GM12878 (cell line): ENCODE measurements around the gene ERG. TPM values are rescaled to one million over a fixed set of nuclear protein-coding genes. Genes with fewer than 3 reads are reported as not detected.

Experiments used
- ATAC-seq: fragments of 200-7000 bp; cut with Tn5 transposase; 3 replicates; pipeline ENCODE4 v1.9.1; 2020; ENCODE audit warnings: mild to moderate bottlenecking, moderate library complexity
- BruUV-seq: library from RNA; stranded (reverse); fragments of 400-500 nt; replicated peaks from 2 replicates; lab custom pipeline; 2021; lab: Mats Ljungman, UMichigan
- CTCF ChIA-PET: fragments of 300-600 bp; sonication (Branson Sonifier 250); formaldehyde crosslinking; extraction: SDS; loops from one replicate; lab custom pipeline; 2021; ENCODE audit warnings: inconsistent platforms; lab: Yijun Ruan, JAX
- POLR2A ChIA-PET: fragments of 350-600 bp; formaldehyde crosslinking; extraction: SDS; loops from one replicate; lab custom pipeline; 2021; ENCODE audit warnings: inconsistent platforms; lab: Charles Lee
- RAD21 ChIA-PET: fragments of 300-600 bp; sonication (Branson Sonifier 250); formaldehyde crosslinking; loops from one replicate; lab custom pipeline; 2023; ENCODE audit warnings: antibody characterized with exemption; ENCODE audit not compliant: unreplicated experiment; lab: Charles Lee
- SMC1A ChIA-PET: fragments of 300-600 bp; sonication (Branson Sonifier 250); formaldehyde crosslinking; loops from one replicate; lab custom pipeline; 2023; ENCODE audit not compliant: unreplicated experiment, uncharacterized antibody; lab: Charles Lee
- DNase-seq: peaks from one replicate; pipeline ENCODE4 v3.0.0-alpha.2; 2011; ENCODE audit warnings: low read depth, low spot score
- FAIRE-seq: peaks from 3 replicates; lab custom pipeline; 2011; peaks lifted over from hg19 to GRCh38; lab: Jason Lieb, UNC
- H2AFZ ChIP-seq: 2 replicates; pipeline ENCODE4 v1.6.0; 2011; ENCODE audit warnings: low read depth, low read length, control low read depth; ENCODE audit not compliant: control insufficient read depth
- H3K27ac ChIP-seq: 2 replicates; pipeline ENCODE4 v1.5.1; 2011; ENCODE audit warnings: control low read depth; ENCODE audit not compliant: control insufficient read depth, insufficient read depth
- H3K27me3 ChIP-seq, 2 experiments: replicated peaks in 1 of 2; 2 replicates each; pipeline versions ENCODE4 v1.6.0 to v1.6.1; 2011; ENCODE audit warnings: low read length in 1 of 2; ENCODE audit not compliant: control insufficient read depth in 2 of 2, insufficient read depth in 2 of 2
- H3K36me3 ChIP-seq, 2 experiments: 2 replicates each; pipeline ENCODE4 v1.5.1; 2011; ENCODE audit warnings: low read length in 1 of 2; ENCODE audit not compliant: control insufficient read depth in 2 of 2, insufficient read depth in 2 of 2
- H3K4me1 ChIP-seq: 2 replicates; pipeline ENCODE4 v1.6.1; 2011; ENCODE audit warnings: mild to moderate bottlenecking, low read length, moderate library complexity, mixed read lengths; ENCODE audit not compliant: control insufficient read depth, insufficient read depth
- H3K4me2 ChIP-seq: 2 replicates; pipeline ENCODE4 v1.6.0; 2011; ENCODE audit warnings: control low read depth; ENCODE audit not compliant: control insufficient read depth, insufficient read depth
- H3K4me3 ChIP-seq: fragments of 200-600 bp; sonication (generic); 2 replicates; pipeline ENCODE4 v1.5.1; 2016
- H3K79me2 ChIP-seq: 2 replicates; pipeline ENCODE4 v1.6.0; 2011; ENCODE audit warnings: low read length; ENCODE audit not compliant: control insufficient read depth, insufficient read depth
- H3K9ac ChIP-seq: 2 replicates; pipeline ENCODE4 v1.8.0; 2011; ENCODE audit warnings: low read length, control low read depth, mixed read lengths; ENCODE audit not compliant: control insufficient read depth, insufficient read depth
- H3K9me3 ChIP-seq: replicated peaks from 3 replicates; pipeline ENCODE4 v1.5.1; 2011; ENCODE audit warnings: mild to moderate bottlenecking, low read length; ENCODE audit not compliant: control insufficient read depth, insufficient read depth
- H4K20me1 ChIP-seq: 2 replicates; pipeline ENCODE4 v1.6.0; 2011; ENCODE audit not compliant: control insufficient read depth, insufficient read depth
- CEBPB ChIP-seq, 2 experiments: fragments of 150-350 bp in 1 of 2; IDR thresholded peaks; 2 replicates each; pipeline ENCODE4 v1.6.1; 2012 to 2014; ENCODE audit warnings: low read depth in 2 of 2, low read length in 2 of 2, borderline replicate concordance in 1 of 2, inconsistent platforms in 1 of 2
- CREB1 ChIP-seq: IDR thresholded peaks from 2 replicates; pipeline ENCODE4 v1.6.1; 2012; ENCODE audit warnings: low read depth, mild to moderate bottlenecking, inconsistent platforms
- EGR1 ChIP-seq, 2 experiments: IDR thresholded peaks; 1 replicate in 1 of 2; 2 replicates in 1 of 2; pipeline ENCODE4 v1.6.1; 2011 to 2012; ENCODE audit warnings: low read depth in 2 of 2, low read length in 2 of 2, borderline replicate concordance in 1 of 2, mild to moderate bottlenecking in 1 of 2, moderate library complexity in 1 of 2
- GABPA ChIP-seq: IDR thresholded peaks from 2 replicates; pipeline ENCODE4 v1.6.1; 2014; ENCODE audit warnings: antibody characterized with exemption, low read depth, mild to moderate bottlenecking, inconsistent platforms
- JUNB ChIP-seq: IDR thresholded peaks from 2 replicates; pipeline ENCODE4 v1.6.1; 2016; ENCODE audit warnings: antibody characterized with exemption, mild to moderate bottlenecking
- MYC ChIP-seq: IDR thresholded peaks from 2 replicates; pipeline ENCODE4 v1.6.1; 2011; ENCODE audit warnings: mild to moderate bottlenecking, low read length, moderate library complexity, inconsistent platforms; ENCODE audit not compliant: insufficient read depth, insufficient replicate concordance, insufficient read length, severe bottlenecking
- POLR2AphosphoS2 ChIP-seq: IDR thresholded peaks from 2 replicates; pipeline ENCODE4 v1.6.1; 2011; ENCODE audit warnings: low read depth, mild to moderate bottlenecking, low read length, improper control_type of control experiment, moderate library complexity
- ZBTB11 ChIP-seq: fragments of 450-650 bp; formaldehyde crosslinking; IDR thresholded peaks from 2 replicates; pipeline ENCODE4 v1.5.0; 2022; ENCODE audit warnings: mild to moderate bottlenecking, missing genetic modification characterization
- ZBTB40 ChIP-seq: fragments of 450-650 bp; IDR thresholded peaks from 2 replicates; pipeline ENCODE4 v1.6.1; 2016; ENCODE audit warnings: mild to moderate bottlenecking, moderate library complexity, borderline replicate concordance
- WGBS: methylation state at CpG from one replicate; pipeline ENCODE4 v1.1.6; 2016; ENCODE audit warnings: low lambda C conversion rate; ENCODE audit not compliant: insufficient replicate concordance, insufficient coverage; ENCODE audit errors: missing lambda C conversion rate; 5-methylcytosine and 5-hydroxymethylcytosine counted together
- in situ Hi-C: fragments of 300-500 bp; cut with MboI; formaldehyde crosslinking; loops from 9 replicates; pipeline ENCODE4 v1.14.3; 2018; ENCODE audit warnings: mixed read lengths
- intact Hi-C: fragments of 100-400 bp; cut with micrococcal nuclease; formaldehyde crosslinking; loops from one replicate; pipeline ENCODE4 v1.14.2; 2022; ENCODE audit not compliant: unreplicated experiment
- polyA plus RNA-seq, 11 experiments: library from polyadenylated mRNA; depleted of rRNA in 4 of 11; unstranded in 6 of 11; stranded (reverse) in 5 of 11; fragments of >200 nt; fragmentation: Nextera tagmentation in 4 of 11; fragmentation: Illumina TruSeq in 1 of 11; extraction: Ambion mirVana in 4 of 11; extraction: Trizol in 1 of 11; gene quantifications; 1 replicate in 1 of 11; 2 replicates in 10 of 11; pipeline versions ENCODE4 v1.2.1 to v1.2.3, GENCODE V29; 2011 to 2016; ENCODE audit warnings: inconsistent platforms in 2 of 11, missing spikeins in 2 of 11, low read depth in 1 of 11
- total RNA-seq, 4 experiments: library from RNA; depleted of rRNA in 3 of 4; stranded (reverse); fragments of >200 nt in 3 of 4; fragmentation: Illumina TruSeq in 1 of 4; extraction: Trizol in 1 of 4; gene quantifications; 2 replicates each; pipeline versions ENCODE4 v1.2.1 to v1.2.3, GENCODE V29; 2013 to 2021

Gene ERG
- total and polyA plus RNA-seq, 10 of the 15 experiments (the other 5 are each of a cell fraction or from before 2014, with no cell fraction given), result not detected

GRCh38 chr21:38525454-38525853, 27.2 kb upstream of the ERG start:
- TF ChIP-seq EGR1 (IDR thresholded peaks at IDR 0.05; ENCODE audit: borderline replicate concordance in 1 of 2, low read depth in 2 of 2, low read length in 2 of 2) (no peak), ZBTB40 (no peak), MYC (no peak), GABPA (no peak), CREB1 (no peak), CEBPB (IDR thresholded peaks at IDR 0.05; ENCODE audit: borderline replicate concordance in 1 of 2, low read depth in 2 of 2, low read length in 2 of 2) (no peak), ZBTB11 (CRISPR knock-in tag) (no peak), JUNB (no peak), POLR2AphosphoS2 (no peak)
- Histone ChIP-seq H3K4me1 (no peaks in the 10 kb centered on the region), H3K4me3 (no peak overlapping the region), H3K27me3 (no peaks in the 10 kb centered on the region; a peak in 1 of 4 replicates), H3K36me3 (no peaks in the 10 kb centered on the region), H3K9me3 (no peaks in the 10 kb centered on the region), H2AFZ (no peak overlapping the region), H4K20me1 (no peaks in the 10 kb centered on the region), H3K79me2 (no peaks in the 10 kb centered on the region), H3K9ac (no peak overlapping the region), H3K4me2 (no peak overlapping the region), H3K27ac (no peak overlapping the region)
- 43% methylated on average over 9 of the region's 9 CpGs for WGBS
- in situ Hi-C loops, result no loop called here
- no peak for DNase-seq
- intact Hi-C loops, result no loop called here
- ChIA-PET POLR2A (no interaction called here), CTCF (no interaction called here), RAD21 (no interaction called here), SMC1A (no interaction called here)
- ATAC-seq, result no peak
- no peak for FAIRE-seq
- no TSS peak for BruUV-seq
